ENCODE data around the gene CDC42BPA. TPM values are rescaled to one million over a fixed set of nuclear protein-coding genes. Genes with fewer than 3 reads are reported as not detected.
"Not testable (repeated sequence)": the region's sequence is repeated elsewhere in the genome, so short reads cannot be mapped to it uniquely, and the experiment has no call there.

Gene CDC42BPA
- total RNA-seq, 1 experiment from 2014 or later = 21.1 TPM

DNA sequence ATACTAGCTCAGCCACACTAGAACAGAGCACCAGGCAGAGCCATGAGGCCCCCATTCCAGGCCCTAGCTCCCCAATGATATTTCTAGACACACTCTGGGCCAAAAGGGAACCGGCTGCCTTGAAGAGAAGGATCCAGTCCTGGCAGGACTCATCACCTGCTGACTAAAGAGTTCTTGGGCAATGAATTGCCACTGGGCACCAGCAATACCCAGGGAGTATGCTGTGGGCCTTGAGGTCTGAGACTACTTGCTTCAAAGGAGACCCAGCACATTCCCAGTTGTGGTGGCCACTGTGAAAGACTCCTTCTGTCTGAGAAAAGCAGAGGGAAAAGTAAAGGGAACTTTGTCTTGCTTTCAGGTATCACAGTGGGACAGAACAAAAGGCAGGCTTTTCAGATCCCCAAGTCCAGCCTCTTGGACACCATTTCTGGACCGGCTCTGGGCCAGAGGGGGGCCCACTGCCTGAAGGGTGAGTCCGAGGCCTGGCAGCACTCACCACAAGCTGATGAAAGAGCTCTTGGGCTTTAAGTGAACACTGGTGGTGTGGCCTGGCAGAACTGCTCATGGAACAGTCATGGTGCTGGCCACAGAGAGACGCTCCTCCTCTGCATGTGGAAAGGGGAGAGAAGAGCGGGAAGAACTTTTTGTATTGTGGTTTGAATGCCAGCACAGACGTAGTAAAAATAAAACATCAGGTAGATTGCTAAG lies 72.5 kb downstream of the CDC42BPA start:
- in situ Hi-C loops (cut with HindIII; ENCODE audit: low pct_unique_long_range_greater_than_20kb, low sequenced_read_pairs) = no loop called here
- DNase-seq (ENCODE audit: low read depth, low spot score) = no peak

DNA sequence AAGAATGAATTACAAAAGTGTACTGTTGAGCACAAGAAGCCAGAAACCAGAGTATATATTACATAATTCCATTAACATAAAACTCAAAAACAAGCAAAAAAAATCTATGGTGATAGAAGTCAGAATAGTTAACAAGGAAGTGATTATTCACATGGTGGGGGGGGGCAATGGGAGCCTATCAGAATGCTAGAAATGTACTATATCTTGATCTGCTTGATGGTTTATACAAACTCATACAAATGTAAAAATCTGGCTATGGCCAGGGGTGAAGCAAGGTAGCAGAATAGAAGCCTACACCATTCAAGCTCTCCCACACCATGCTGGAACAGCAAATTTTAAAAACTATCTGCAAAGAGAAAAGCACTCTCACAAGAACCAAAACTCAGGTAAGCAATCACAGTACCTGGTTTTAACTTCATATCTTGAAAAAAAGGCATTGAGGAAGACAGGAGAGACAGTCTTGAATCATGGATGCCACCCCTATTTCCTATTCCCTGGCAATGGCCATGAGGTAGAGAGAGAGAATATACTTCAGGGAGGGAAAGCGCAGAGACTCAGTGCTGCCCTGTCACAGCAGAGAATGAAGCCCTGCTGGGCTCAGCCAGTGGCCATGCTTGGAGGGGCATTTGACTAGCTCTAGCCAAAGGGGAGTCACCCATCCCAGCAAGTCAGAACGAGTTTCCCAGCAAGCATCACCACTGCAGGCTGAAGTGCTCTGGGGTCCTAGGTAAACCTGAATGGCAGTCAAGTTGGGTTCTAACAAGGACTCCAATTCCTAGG lies 73.8 kb downstream of the CDC42BPA start:
- no peak for DNase-seq (ENCODE audit: low read depth, low spot score)
- in situ Hi-C loops (cut with HindIII; ENCODE audit: low pct_unique_long_range_greater_than_20kb, low sequenced_read_pairs) = no loop called here

DNA sequence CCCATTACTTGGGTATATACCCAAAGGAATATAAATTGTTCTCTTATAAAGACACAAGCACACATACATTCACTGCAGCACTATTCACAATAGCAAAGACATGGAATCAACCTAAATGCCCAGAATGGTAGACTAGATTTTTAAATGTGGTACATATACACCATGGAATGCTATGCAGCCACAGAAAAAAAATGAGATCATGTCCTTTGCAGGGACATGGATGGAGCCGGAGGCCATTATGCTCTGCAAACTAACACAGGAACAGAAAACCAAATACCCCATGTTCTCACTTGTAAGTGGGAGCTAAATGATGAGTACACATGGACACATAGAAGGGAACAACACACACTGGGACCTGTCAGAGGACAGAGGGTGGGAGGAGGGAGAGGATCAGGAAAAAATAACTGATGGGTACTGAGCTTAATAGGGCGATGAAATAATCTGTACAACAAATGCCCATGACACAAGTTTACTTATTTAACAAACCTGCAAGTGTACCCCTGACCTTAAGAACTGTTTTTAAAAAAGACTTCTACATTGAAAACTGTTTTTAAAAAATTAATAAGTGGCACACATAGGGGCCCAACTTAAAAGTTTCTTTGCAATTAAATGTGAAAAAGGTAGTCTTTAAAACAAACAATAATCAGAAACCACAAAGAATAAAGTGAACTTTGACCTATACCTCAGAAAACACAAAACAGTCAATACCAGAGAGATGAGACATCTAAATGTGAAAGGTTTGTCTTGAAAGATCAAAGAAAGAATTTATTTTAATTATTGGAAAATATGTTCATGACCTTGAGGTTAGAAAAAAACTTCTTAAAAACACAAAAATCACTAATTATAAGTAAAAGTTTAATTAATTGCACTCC lies 75.2 kb downstream of the CDC42BPA start:
- in situ Hi-C loops (cut with HindIII; ENCODE audit: low pct_unique_long_range_greater_than_20kb, low sequenced_read_pairs) = no loop called here

DNA sequence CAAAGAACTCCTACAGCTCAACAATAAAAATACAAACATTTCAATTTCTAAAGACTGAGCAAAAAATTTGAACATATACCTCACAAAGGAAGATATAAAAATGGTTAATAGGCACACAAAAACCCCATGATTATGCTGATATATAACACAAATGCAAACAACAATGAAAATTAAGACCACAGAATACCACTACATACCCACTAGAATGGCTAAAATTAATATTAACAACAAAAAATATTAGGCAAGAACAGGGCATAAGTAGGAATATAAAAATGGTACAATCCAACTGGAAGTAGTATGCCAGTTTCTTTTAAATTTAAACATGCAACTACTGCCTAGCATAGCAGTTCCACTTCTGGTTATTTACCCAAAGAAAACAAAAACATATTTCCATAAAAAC lies 77.3 kb downstream of the CDC42BPA start:
- no peak for DNase-seq (ENCODE audit: low read depth, low spot score)
- in situ Hi-C loops (cut with HindIII; ENCODE audit: low pct_unique_long_range_greater_than_20kb, low sequenced_read_pairs) = no loop called here

More for the DNA sequence above, 75.2 kb downstream of the CDC42BPA start:
- no peak for DNase-seq (ENCODE audit: low read depth, low spot score)

DNA sequence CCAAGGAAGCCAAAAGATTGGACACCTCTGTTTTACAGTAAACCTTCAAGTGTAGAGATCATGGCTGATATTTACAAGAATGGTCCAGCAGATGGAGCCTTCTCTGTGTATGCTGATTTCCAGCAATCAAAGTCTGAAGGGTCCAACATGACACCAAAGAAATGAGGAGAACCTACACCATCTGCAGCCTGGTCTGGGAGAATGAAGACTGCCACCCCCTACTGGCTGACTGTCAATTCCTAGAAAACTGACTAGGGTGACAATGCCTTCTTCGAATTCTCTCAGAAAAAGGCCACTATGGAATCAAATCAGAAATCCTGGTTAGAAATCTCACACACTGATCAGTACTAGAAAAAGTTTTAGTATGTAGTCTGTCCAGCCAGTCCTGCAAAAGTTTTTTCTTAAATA lies 83.3 kb downstream of the CDC42BPA start:
- in situ Hi-C loops (cut with HindIII; ENCODE audit: low pct_unique_long_range_greater_than_20kb, low sequenced_read_pairs) = no loop called here
- DNase-seq (ENCODE audit: low read depth, low spot score) = peak; percentile 93

DNA sequence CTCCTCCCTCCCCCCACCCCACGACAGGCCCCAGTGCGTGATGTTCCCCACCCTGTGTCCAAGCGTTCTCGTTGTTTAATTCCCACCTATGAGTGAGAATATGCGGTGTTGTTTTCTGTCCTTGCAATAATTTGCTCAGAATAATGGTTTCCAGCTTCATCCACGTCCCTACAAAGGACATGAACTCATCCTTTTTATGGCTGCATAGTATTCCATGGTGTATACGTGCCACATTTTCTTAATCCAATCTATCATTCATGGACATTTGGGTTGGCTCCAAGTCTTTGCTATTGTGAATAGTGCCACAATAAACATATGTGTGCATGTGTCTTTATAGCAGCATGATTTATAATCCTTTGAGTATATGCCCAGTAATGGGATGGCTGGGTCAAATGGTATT lies 87.2 kb downstream of the CDC42BPA start:
- DNase-seq (ENCODE audit: low read depth, low spot score); in situ Hi-C loops (cut with HindIII; ENCODE audit: low pct_unique_long_range_greater_than_20kb, low sequenced_read_pairs): not testable (repeated sequence)

DNA sequence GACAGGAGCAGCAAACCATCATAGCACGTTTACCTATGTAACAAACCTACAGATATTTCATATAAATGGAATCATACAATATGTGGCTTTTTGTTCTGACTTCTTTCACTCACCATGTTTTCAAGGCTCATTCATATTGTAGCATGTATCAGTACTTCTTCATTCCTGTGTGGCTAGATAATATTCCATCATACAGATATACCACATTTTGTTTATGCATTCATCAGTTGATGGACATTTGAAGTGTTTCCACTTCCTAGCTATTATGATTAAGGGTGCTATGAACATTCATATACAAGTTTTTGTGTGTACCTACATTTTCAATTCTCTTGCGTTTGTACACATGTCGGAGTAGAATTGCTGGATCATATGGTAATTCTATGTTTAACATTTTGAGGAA lies 90.1 kb downstream of the CDC42BPA start:
- in situ Hi-C loops (cut with HindIII; ENCODE audit: low pct_unique_long_range_greater_than_20kb, low sequenced_read_pairs) = no loop called here
- no peak for DNase-seq (ENCODE audit: low read depth, low spot score)

DNA sequence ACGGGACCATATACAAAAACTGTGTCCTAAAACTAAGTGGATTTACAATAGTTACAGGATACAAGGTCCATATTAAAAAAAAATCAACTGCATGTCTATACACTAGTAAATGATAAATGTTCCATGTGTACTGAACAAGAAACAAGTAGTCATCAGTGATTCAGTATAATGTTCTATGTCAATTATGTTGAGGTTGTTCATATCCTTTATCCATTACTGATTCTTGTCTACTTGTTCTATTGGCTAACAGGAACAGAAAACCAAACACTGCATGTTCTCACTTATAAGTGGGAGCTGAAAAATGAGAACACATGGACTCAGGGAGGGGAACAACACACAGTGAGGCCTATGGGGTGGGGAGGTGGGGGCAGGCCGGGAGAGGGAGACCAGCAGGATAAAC lies 90.5 kb downstream of the CDC42BPA start:
- in situ Hi-C loops (cut with HindIII; ENCODE audit: low pct_unique_long_range_greater_than_20kb, low sequenced_read_pairs) = no loop called here

DNA sequence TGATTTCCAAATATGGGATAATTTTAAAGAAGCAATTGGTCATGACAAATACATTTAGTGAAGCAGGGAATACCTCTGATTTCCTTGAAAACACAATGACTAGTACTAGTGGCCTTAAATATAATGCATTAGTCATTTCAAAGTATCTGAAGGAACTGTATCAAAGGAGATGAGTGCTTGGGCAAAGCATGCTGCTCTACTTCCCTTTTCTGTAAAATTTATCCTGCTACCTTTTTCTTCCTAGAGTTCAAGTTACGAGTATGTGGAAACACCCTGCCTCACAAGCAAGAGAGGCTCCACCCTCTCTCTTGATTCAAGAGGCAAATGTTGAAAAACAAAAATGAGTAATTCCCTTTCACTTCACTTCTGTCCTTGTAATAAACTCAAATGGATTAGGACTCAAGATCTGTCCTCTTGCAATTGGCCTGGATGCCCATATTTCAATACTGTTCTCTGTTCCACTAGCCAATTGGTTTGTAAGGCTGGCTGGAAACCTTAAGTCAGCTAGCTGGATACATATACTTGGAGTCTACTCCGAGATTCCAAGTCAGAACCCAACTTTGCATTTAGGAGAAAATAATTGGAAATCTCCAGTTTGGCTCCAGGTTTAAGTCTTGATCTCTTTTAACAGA lies 92.5 kb downstream of the CDC42BPA start:
- DNase-seq (ENCODE audit: low read depth, low spot score) = no peak
- in situ Hi-C loops (cut with HindIII; ENCODE audit: low pct_unique_long_range_greater_than_20kb, low sequenced_read_pairs) = no loop called here

More for the DNA sequence above, 90.5 kb downstream of the CDC42BPA start:
- DNase-seq (ENCODE audit: low read depth, low spot score) = no peak

DNA sequence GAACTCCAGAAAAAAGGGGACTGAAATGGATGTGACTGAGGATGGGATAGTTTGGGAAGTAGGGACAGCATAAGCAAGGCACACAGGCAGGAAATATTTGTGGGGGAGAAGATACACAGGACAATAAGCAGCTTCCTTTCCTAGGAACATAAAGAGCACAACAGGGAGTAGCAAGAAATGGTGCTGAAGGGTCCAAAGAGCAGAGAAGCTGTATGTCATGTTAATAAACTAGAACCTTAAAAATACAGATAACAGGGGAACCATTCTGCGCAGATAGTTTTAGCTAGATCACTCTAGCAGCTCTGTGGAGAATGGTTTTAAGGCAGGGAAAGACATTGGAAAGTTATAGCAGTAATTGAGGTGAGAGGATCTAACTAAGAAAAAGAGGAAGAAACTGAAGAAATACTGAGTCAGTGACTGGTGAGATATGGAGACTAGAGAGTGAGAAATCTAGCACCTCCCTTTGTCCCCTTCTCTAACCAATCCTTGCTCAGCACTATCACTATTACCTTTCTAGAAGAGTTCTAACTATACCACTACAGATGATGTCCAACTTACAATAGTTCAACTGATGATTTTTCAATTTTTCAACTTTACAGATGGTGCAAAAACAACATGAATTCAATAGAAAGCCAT lies 95.0 kb downstream of the CDC42BPA start:
- in situ Hi-C loops (cut with HindIII; ENCODE audit: low pct_unique_long_range_greater_than_20kb, low sequenced_read_pairs) = no loop called here
- DNase-seq (ENCODE audit: low read depth, low spot score) = no peak

DNA sequence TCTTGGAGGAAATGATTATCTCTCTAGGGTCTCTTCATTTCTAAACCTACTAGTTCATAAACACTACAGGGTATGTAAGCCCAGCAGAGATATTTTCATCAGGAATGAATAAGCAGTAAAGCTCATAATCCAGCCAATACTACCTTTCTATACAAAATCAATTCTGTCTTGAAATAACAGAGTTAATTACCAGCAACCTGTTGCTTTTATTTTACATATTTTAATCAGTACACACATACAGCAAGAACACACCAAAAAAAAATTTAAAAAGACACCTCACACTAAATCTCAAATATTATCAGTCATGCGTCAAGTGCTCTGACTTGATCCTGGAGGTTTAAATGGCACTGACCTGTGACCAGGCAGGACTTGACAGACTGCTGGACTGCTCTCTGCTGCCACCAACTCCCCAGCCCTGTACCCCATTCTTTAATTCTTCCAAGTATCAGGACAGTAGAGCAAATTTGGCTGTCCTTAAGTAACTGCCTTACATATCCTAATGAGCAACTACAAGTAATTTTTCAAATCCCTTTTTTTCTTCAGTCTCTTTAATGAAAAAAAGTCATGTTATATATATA lies 98.5 kb downstream of the CDC42BPA start:
- no peak for DNase-seq (ENCODE audit: low read depth, low spot score)
- in situ Hi-C loops (cut with HindIII; ENCODE audit: low pct_unique_long_range_greater_than_20kb, low sequenced_read_pairs) = no loop called here

DNA sequence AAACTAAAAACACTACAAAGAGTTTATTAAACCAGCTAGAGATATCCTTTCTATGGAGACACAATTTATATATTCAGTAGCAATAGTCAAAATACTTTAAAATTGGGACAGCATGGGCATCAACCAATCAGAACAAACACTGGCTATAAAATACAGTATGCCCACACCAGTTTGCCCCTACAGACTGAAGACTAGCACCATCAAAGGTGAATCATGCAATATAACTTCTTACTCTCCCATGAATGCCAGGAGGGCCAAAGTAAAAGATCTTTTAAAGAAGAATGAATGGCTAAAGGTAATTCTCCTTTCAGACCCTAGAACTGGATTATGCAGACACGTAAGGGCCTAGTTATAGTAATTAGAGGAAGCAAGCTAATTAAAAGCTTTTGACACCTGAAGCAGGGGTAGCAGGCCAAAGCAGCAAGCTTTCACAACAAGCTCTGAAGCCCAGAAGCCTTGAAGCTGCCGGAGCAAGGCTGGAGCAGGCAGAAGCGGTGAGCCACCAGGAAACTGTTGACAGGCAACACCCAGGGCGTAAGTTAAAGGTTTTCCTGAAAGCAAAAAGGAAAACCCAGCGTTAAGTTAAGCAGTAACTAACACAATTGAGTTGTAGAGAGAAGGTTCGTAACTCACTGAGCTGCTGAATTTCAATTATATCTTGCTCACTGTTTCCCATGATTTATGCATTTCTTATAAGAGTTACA lies 99.3 kb downstream of the CDC42BPA start:
- DNase-seq (ENCODE audit: low read depth, low spot score) = no peak
- in situ Hi-C loops (cut with HindIII; ENCODE audit: low pct_unique_long_range_greater_than_20kb, low sequenced_read_pairs) = no loop called here

DNA sequence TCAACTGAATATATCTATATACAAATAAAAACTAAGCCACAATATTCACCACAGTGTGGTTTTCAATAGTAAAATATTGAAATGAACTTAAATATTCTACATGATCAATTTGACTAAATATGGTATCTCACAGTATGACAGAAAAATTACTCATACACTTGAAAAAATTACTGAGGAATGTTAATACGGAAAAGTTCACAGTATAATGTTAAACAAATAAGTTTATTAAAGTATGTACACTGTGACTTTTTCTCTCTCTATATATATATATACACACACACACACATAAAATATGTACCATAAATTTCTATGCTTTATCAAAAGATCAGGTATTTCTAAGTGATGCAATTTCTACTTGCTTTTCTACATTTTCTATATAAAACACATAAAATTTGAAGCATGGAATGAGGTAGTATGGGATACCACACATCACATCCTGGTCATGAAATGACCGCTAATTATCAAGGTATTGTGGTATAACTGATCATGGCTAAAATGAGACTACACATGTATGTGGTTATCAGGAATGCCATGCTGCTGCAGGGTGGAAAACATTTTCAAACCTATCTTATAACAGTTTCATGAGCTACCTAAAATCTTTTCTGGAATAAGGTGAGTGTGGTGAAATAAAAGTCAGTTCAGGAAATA lies 102.3 kb downstream of the CDC42BPA start:
- in situ Hi-C loops (cut with HindIII; ENCODE audit: low pct_unique_long_range_greater_than_20kb, low sequenced_read_pairs) = no loop called here
- no peak for DNase-seq (ENCODE audit: low read depth, low spot score)

DNA sequence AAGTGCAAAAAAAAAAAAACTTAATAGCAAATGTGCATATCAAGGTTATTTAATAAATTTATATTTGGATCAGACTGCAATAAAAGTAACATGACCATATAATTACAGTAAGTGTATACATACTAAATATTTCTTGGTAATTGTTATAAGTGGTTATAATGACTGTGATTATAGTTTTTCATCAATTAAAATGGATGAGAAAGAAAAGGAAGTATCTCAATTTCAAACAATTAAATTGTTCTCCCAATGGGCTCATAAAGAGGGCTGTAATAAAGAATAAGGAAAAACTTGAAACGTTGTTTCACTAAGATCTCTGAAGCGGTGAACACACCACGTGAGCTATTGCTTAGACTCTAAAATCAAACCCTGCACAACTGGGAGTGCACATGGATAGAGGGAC lies 104.1 kb downstream of the CDC42BPA start:
- DNase-seq (ENCODE audit: low read depth, low spot score) = no peak
- in situ Hi-C loops (cut with HindIII; ENCODE audit: low pct_unique_long_range_greater_than_20kb, low sequenced_read_pairs) = no loop called here

DNA sequence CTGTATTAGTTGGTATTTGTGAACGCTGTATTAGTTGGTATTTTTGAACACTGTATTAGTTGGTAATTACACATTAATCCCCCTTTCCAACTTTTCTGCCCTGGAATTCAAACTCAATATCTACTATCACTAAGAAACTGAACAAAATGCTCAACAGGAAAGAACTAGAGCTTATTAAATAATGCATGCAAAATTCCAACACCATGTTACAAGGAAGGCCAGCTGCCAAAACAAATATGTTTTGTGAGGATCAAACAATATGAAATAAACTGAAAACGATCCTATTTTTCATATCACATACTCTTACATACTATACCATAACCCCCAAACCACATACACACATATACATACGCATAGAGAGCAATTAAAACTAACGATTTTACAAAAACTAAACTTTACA lies 104.9 kb downstream of the CDC42BPA start:
- in situ Hi-C loops (cut with HindIII; ENCODE audit: low pct_unique_long_range_greater_than_20kb, low sequenced_read_pairs) = no loop called here
- no peak for DNase-seq (ENCODE audit: low read depth, low spot score)

DNA sequence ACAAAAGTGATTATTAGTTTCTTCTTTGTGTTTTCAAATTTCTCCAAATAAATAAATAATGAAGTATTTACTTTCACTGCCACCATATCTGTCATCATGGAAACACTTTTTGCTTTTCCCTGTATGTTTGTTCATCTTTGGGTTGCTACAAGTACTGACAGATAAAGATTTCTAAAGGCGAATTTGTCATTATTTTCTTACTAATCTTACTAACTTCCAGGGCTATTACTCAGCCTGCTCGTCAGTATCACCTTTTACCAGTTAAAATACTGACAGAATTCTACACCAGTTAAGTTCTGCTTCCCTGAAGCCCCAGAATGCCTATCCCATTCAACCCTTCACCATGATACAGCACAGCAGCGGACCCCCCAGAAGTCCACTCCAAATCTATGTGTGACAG lies 106.1 kb downstream of the CDC42BPA start:
- DNase-seq (ENCODE audit: low read depth, low spot score) = no peak
- in situ Hi-C loops (cut with HindIII; ENCODE audit: low pct_unique_long_range_greater_than_20kb, low sequenced_read_pairs) = no loop called here

All from SK-MEL-5 (cell line).